Esophagus squamous epithelium (tissue), 4 donors: ENCODE results near the gene C2CD2.

Experiments used
- CTCF ChIP-seq, 6 experiments: fragments of 450-650 bp in 4 of 6; fragments of 200-600 bp in 2 of 6; sonication (generic) in 2 of 6; IDR thresholded peaks; one replicate each; pipeline ENCODE4 v1.5.1; 2016 to 2019; ENCODE audit warnings: antibody characterized with exemption in 6 of 6, mild to moderate bottlenecking in 4 of 6, moderate library complexity in 4 of 6
- POLR2A ChIP-seq, 4 donors: fragments of 450-650 bp; IDR thresholded peaks; one replicate each; pipeline ENCODE4 v1.6.1; 2017; ENCODE audit warnings: antibody characterized with exemption in 4 of 4, mild to moderate bottlenecking in 4 of 4, moderate library complexity in 3 of 4

GRCh38 chr21:41980561-41980960, 26.7 kb upstream of the C2CD2 start:
- TF ChIP-seq CTCF (IDR thresholded peaks at IDR 0.05), result no peak
- TF ChIP-seq POLR2A (IDR thresholded peaks at IDR 0.05), result no peak
